Suprapubic skin (tissue), 4 donors: ENCODE data around the gene PCP4L1. TPM values are rescaled to one million over a fixed set of nuclear protein-coding genes. Genes with fewer than 3 reads are reported as not detected.

Experiments
- DNase-seq, 2 donors: peaks; one replicate each; pipeline ENCODE4 v3.0.0-alpha.2; 2019; ENCODE audit warnings: low spot score in 2 of 2
- H3K27ac ChIP-seq: fragments of 200-600 bp; sonication (generic); one replicate; pipeline ENCODE4 v1.5.1; 2019
- H3K27me3 ChIP-seq: fragments of 200-600 bp; sonication (generic); one replicate; pipeline ENCODE4 v1.5.1; 2019
- H3K36me3 ChIP-seq: fragments of 200-600 bp; sonication (generic); one replicate; pipeline ENCODE4 v1.5.1; 2019
- H3K4me1 ChIP-seq: fragments of 200-600 bp; sonication (generic); one replicate; pipeline ENCODE4 v1.5.1; 2019
- H3K4me3 ChIP-seq: fragments of 200-600 bp; sonication (generic); one replicate; pipeline ENCODE4 v1.5.1; 2019; ENCODE audit warnings: mild to moderate bottlenecking
- H3K9me3 ChIP-seq: fragments of 200-600 bp; sonication (generic); one replicate; pipeline ENCODE4 v1.5.1; 2019
- CTCF ChIP-seq, 2 donors: fragments of 200-600 bp in 1 of 2; fragments of 450-650 bp in 1 of 2; sonication (generic) in 1 of 2; IDR thresholded peaks; one replicate each; pipeline ENCODE4 v1.5.1; 2016 to 2019; ENCODE audit warnings: antibody characterized with exemption in 2 of 2, mild to moderate bottlenecking in 1 of 2, moderate library complexity in 1 of 2
- EP300 ChIP-seq: sonication (generic); formaldehyde crosslinking; IDR thresholded peaks from one replicate; pipeline ENCODE4 v1.6.1; 2017; ENCODE audit warnings: antibody characterized with exemption
- POLR2A ChIP-seq, 2 donors: fragments of 450-650 bp; IDR thresholded peaks; one replicate each; pipeline ENCODE4 v1.6.1; 2017; ENCODE audit warnings: antibody characterized with exemption in 2 of 2, mild to moderate bottlenecking in 2 of 2, moderate library complexity in 2 of 2
- POLR2AphosphoS5 ChIP-seq, 3 donors: sonication (generic); formaldehyde crosslinking; IDR thresholded peaks; one replicate each; pipeline ENCODE4 v1.6.1; 2017; ENCODE audit warnings: antibody characterized with exemption in 3 of 3
- WGBS: methylation state at CpG from one replicate; pipeline ENCODE4 v1.1.5; 2018; 5-methylcytosine and 5-hydroxymethylcytosine counted together
- total RNA-seq, 4 donors: library from RNA; depleted of rRNA; stranded (reverse); fragments of >200 nt; gene quantifications; one replicate each; pipeline ENCODE4 v1.1.0, GENCODE V29; 2016

Gene PCP4L1
- total RNA-seq, 4 donors from 2014 or later = 2.7 to 10.1 (median 3.7) TPM

- Histone ChIP-seq H3K36me3 (no peaks in the 10 kb centered on the region), H3K9me3 (no peaks in the 10 kb centered on the region), H3K27ac (no peak overlapping the region), H3K4me3 (no peak overlapping the region), H3K4me1 (peaks cover 22% of the 10 kb centered on the region), H3K27me3 (no peaks in the 10 kb centered on the region)
- WGBS = 62% methylated on average over 2 of the region's 2 CpGs
- TF ChIP-seq POLR2AphosphoS5 (IDR thresholded peaks at IDR 0.05) (no peak), CTCF (IDR thresholded peaks at IDR 0.05) (no peak), EP300 (no peak), POLR2A (IDR thresholded peaks at IDR 0.05) (no peak)
- no peak for DNase-seq
These were observed 49.5 kb downstream of the PCP4L1 start for GRCh38 chr1:161307892-161308638.

GRCh38 chr1:161309868-161310267, 51.3 kb downstream of the PCP4L1 start, which contains the start of gene MPZ:
Gene MPZ (minus strand): TSS chr1:161309968. CDS start chr1:161309905, 63 bp downstream.
- H3K4me3 ChIP-seq = no peak within 1 kb of the TSS
- no peak for DNase-seq
- no peaks in the 10 kb centered on the region for H3K9me3 ChIP-seq
- H3K36me3 ChIP-seq = no peaks in the 10 kb centered on the region
- WGBS = 44% methylated on average over 2 of the region's 2 CpGs
- TF ChIP-seq POLR2AphosphoS5 (IDR thresholded peaks at IDR 0.05) (no peak), EP300 (no peak), POLR2A (IDR thresholded peaks at IDR 0.05) (no peak), CTCF (IDR thresholded peaks at IDR 0.05) (no peak)
- H3K27ac ChIP-seq = no peak within 1 kb of the TSS
- H3K27me3 ChIP-seq = no peaks in the 10 kb centered on the region
- peaks cover 19% of the 10 kb centered on the region for H3K4me1 ChIP-seq

GRCh38 chr1:161311595-161312181, 53.1 kb downstream of the PCP4L1 start:
- Histone ChIP-seq H3K4me3 (no peak overlapping the region), H3K27ac (no peak overlapping the region), H3K27me3 (no peaks in the 10 kb centered on the region), H3K4me1 (peaks cover 16% of the 10 kb centered on the region), H3K9me3 (no peaks in the 10 kb centered on the region), H3K36me3 (no peaks in the 10 kb centered on the region)
- no peak for DNase-seq
- TF ChIP-seq POLR2A (IDR thresholded peaks at IDR 0.05) = no peak
- TF ChIP-seq CTCF (IDR thresholded peaks at IDR 0.05) = no peak
- no peak for TF ChIP-seq POLR2AphosphoS5 (IDR thresholded peaks at IDR 0.05)
- no peak for TF ChIP-seq EP300
- WGBS = 91% methylated on average over 4 of the region's 4 CpGs

- TF ChIP-seq POLR2AphosphoS5 (IDR thresholded peaks at IDR 0.05) (no peak), POLR2A (IDR thresholded peaks at IDR 0.05) (no peak), EP300 (no peak), CTCF (IDR thresholded peaks at IDR 0.05) (no peak)
- no peaks in the 10 kb centered on the region for H3K9me3 ChIP-seq
- H3K4me3 ChIP-seq = peak overlapping the region; percentile 62
- peaks cover 16% of the 10 kb centered on the region for H3K4me1 ChIP-seq
- no peaks in the 10 kb centered on the region for H3K27me3 ChIP-seq
- peak overlapping the region; percentile 83 for H3K27ac ChIP-seq
- peaks cover 2% of the 10 kb centered on the region for H3K36me3 ChIP-seq
- peak in 1 of 2 donors; percentile 63 for DNase-seq
- 35% methylated on average over 28 of the region's 28 CpGs for WGBS
These were observed 55.1 kb downstream of the PCP4L1 start for GRCh38 chr1:161313554-161314200.
